Measurements from ENCODE around the gene SPATA25.

Gene SPATA25

GRCh38 chr20:45867136-45867818, 20.1 kb downstream of the SPATA25 start:
- Histone ChIP-seq H3K4me1 (ENCODE audit: control insufficient read depth, insufficient read depth, low read length) (no peaks in the 10 kb centered on the region), H3K9ac (ENCODE audit: low read depth, low read length) (no peak overlapping the region)

GRCh38 chr20:45866454-45866853, 21.0 kb downstream of the SPATA25 start:
- Histone ChIP-seq H3K27me3 (ENCODE audit: control insufficient read depth, insufficient read depth, low read length) (no peaks in the 10 kb centered on the region), H3K9ac (ENCODE audit: low read depth, low read length) (no peak overlapping the region), H3K4me1 (ENCODE audit: control insufficient read depth, insufficient read depth, low read length) (no peaks in the 10 kb centered on the region), H3K36me3 (ENCODE audit: control insufficient read depth, insufficient read depth, low read length) (no peaks in the 10 kb centered on the region), H3K4me3 (ENCODE audit: low read depth, low read length) (no peak overlapping the region), H3K9me3 (ENCODE audit: control insufficient read depth, insufficient read depth, low read length) (no peaks in the 10 kb centered on the region)

More at GRCh38 chr20:45867136-45867818, 20.1 kb downstream of the SPATA25 start:
- no peaks in the 10 kb centered on the region for H3K27me3 ChIP-seq (ENCODE audit: control insufficient read depth, insufficient read depth, low read length)
- H3K36me3 ChIP-seq (ENCODE audit: control insufficient read depth, insufficient read depth, low read length) = no peaks in the 10 kb centered on the region
- no peaks in the 10 kb centered on the region for H3K9me3 ChIP-seq (ENCODE audit: control insufficient read depth, insufficient read depth, low read length)
- no peak overlapping the region for H3K4me3 ChIP-seq (ENCODE audit: low read depth, low read length)

DNA sequence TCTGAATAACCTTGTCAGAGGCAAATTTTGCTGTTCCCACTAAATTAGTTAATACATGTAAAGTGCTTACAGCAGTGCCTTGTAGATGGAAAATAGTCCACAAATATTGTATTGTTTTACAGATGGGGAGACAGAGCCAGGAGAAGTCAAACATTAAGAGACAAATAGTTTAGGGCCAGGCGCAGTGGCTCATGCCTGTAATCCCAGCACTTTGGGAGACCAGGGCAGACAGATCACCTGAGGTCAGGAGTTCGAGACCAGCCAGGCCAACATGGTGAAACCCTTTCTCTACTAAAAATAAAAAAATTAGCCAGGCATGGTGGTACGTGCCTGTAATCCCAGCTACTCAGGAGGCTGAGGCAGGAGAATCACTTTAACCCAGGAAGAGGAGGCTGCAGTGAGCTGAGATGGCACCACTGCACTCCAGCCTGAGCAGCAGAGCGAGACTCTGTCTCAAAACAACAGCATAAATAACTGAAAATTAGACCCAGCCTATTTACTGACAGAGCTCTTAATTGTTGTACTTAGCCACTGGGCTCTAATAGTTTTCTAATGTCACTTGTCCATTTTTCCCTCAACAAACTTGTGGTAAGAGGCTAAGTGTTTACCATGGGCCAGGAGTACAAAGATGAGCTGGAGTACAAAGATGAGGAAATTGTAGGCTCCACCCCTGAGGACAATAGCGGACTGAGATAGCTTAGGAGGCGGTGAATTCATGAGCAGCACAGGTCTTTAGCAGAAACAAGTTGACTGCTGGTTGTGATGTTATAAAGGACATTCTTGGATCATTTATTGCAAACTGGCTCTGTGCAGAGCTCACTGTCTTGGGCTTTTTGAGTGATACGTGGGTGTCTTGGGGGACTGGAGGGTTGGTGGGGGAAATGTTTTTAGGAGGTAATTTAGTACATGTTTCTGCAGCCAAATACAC, 23.6 kb downstream of the SPATA25 start:
- H3K4me1 ChIP-seq (ENCODE audit: control insufficient read depth, insufficient read depth, low read length) = peaks cover 8% of the 10 kb centered on the region
- no peaks in the 10 kb centered on the region for H3K36me3 ChIP-seq (ENCODE audit: control insufficient read depth, insufficient read depth, low read length)
- H3K27me3 ChIP-seq (ENCODE audit: control insufficient read depth, insufficient read depth, low read length) = no peaks in the 10 kb centered on the region

DNA sequence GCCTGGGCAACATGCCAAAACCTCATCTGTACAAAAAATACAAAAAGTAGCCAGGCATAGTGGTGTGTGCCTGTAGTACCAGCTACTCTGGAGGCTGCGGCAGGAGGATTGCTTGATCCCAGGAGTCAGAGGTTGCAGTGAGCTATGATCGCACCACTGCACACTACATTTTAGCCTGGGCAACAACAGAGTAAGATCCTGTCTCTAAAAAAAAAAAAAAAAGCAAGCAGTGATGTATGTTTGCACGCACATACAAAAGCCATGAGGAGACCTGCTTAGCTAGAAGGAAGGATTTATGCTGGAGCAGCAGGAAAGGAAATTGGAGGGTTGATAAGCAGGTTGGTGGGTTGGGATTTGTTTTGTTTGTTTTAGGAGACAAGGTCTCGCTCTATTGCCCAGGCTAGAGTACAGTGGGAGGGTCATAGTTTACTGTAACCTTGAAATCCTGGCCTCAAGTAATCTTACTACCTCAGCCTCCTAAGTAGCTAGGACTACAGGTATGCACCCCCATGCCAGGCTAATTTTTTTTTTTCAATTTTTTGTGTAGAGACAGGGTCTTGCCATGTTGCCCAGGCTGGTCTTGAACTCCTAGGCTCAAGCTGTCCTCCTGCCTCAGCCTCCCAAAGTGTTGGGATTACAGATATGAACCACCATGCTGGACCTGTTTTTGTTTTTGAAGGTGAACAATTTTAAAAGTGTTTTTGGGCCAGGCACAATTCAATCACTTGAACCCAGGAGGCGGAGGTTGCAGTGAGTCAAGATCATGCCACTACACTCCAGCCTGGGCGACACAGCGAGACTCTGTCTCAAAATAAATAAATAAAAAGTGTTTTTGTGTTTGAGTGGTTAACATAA, 26.0 kb downstream of the SPATA25 start:
- Histone ChIP-seq H3K36me3 (ENCODE audit: control insufficient read depth, insufficient read depth, low read length) (no peaks in the 10 kb centered on the region), H3K9ac (ENCODE audit: low read depth, low read length) (no peak overlapping the region), H3K4me1 (ENCODE audit: control insufficient read depth, insufficient read depth, low read length) (peaks cover 13% of the 10 kb centered on the region), H3K4me3 (ENCODE audit: low read depth, low read length) (no peak overlapping the region), H3K27me3 (ENCODE audit: control insufficient read depth, insufficient read depth, low read length) (no peaks in the 10 kb centered on the region), H3K9me3 (ENCODE audit: control insufficient read depth, insufficient read depth, low read length) (no peaks in the 10 kb centered on the region)

More for the DNA sequence above, 23.6 kb downstream of the SPATA25 start:
- H3K9ac ChIP-seq (ENCODE audit: low read depth, low read length) = no peak overlapping the region
- H3K4me3 ChIP-seq (ENCODE audit: low read depth, low read length) = no peak overlapping the region
- H3K9me3 ChIP-seq (ENCODE audit: control insufficient read depth, insufficient read depth, low read length) = no peaks in the 10 kb centered on the region

DNA sequence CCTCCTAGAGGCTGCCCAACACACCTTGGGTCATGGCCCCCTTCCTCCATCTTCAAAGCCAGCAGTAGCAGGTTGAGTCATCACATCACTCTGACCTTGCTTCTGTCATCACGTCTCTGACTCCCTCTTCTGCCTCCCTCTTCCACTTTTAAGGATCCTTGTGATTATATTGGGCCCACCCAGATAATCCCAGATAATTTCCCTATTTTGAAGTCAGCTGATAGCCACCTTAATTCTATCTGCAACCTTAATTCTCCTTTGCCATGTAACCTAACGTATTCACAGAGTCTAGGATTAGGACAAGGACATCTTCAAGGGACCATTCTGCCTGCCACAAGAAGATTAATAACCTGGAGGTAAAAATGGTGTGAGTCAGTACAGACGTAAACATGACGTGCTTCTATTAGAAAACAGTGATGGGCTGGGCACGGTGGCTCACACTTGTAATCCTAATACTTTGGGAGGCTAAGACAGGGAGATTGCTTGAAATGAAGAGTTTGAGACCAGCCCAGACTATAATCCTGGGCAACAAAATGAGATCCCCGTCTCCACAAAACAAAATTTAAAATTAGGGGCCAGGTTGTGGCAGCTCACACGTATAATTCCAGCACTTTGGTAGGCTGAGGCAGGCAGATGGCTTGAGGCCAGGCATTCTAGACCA, 26.7 kb downstream of the SPATA25 start:
- Histone ChIP-seq H3K9ac (ENCODE audit: low read depth, low read length) (no peak overlapping the region), H3K9me3 (ENCODE audit: control insufficient read depth, insufficient read depth, low read length) (no peaks in the 10 kb centered on the region), H3K36me3 (ENCODE audit: control insufficient read depth, insufficient read depth, low read length) (no peaks in the 10 kb centered on the region), H3K27me3 (ENCODE audit: control insufficient read depth, insufficient read depth, low read length) (no peaks in the 10 kb centered on the region), H3K4me1 (ENCODE audit: control insufficient read depth, insufficient read depth, low read length) (peaks cover 18% of the 10 kb centered on the region), H3K4me3 (ENCODE audit: low read depth, low read length) (no peak overlapping the region)

DNA sequence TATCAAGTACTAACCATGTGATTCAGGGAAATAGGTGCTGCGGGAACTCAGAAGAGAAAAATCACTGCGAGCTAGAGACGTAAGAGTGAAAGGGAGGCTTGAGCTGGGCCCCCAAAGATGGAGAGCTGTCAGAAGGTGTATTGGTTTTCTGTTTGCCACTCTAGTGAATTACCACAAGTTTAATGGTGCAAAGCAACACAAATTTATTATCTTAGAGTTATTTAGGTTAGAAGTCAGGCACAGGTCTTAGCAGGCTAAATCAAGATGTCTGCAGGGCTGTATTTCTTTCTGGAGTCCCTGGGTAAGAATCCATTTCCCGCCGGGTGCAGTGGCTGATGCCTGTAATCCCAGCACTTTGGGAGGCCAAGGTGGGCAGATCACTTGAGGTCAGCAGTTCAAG, 27.5 kb downstream of the SPATA25 start:
- Histone ChIP-seq H3K9ac (ENCODE audit: low read depth, low read length) (no peak overlapping the region), H3K9me3 (ENCODE audit: control insufficient read depth, insufficient read depth, low read length) (no peaks in the 10 kb centered on the region), H3K4me3 (ENCODE audit: low read depth, low read length) (no peak overlapping the region), H3K4me1 (ENCODE audit: control insufficient read depth, insufficient read depth, low read length) (peaks cover 18% of the 10 kb centered on the region), H3K27me3 (ENCODE audit: control insufficient read depth, insufficient read depth, low read length) (no peaks in the 10 kb centered on the region), H3K36me3 (ENCODE audit: control insufficient read depth, insufficient read depth, low read length) (no peaks in the 10 kb centered on the region)

DNA sequence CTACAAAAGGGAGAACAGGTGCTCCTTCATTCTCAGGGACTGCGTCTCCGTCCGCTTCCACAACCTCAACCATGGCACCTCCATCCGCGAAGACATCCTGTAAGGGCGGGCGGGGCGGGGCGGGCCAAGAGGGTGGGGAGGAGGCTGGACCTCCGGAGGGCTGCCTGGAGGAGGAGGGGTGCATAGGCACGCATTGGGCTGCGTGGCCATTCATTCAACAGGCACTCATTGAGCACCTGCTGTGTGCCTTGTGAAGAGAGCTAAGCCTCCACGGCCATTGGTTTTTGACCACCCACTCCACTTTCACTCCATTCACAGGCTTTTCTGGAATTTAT, 29.6 kb downstream of the SPATA25 start:
- H3K9ac ChIP-seq (ENCODE audit: low read depth, low read length) = no peak overlapping the region
- H3K4me1 ChIP-seq (ENCODE audit: control insufficient read depth, insufficient read depth, low read length) = peaks cover 27% of the 10 kb centered on the region
- H3K4me3 ChIP-seq (ENCODE audit: low read depth, low read length) = peak overlapping the region; percentile 87
- H3K27me3 ChIP-seq (ENCODE audit: control insufficient read depth, insufficient read depth, low read length) = no peaks in the 10 kb centered on the region
- H3K9me3 ChIP-seq (ENCODE audit: control insufficient read depth, insufficient read depth, low read length) = no peaks in the 10 kb centered on the region
- no peaks in the 10 kb centered on the region for H3K36me3 ChIP-seq (ENCODE audit: control insufficient read depth, insufficient read depth, low read length)

- Histone ChIP-seq H3K27me3 (ENCODE audit: control insufficient read depth, insufficient read depth, low read length) (no peaks in the 10 kb centered on the region), H3K4me1 (ENCODE audit: control insufficient read depth, insufficient read depth, low read length) (peaks cover 29% of the 10 kb centered on the region), H3K36me3 (ENCODE audit: control insufficient read depth, insufficient read depth, low read length) (no peaks in the 10 kb centered on the region), H3K9ac (ENCODE audit: low read depth, low read length) (peak within 1 kb of the TSS; percentile 66), H3K9me3 (ENCODE audit: control insufficient read depth, insufficient read depth, low read length) (no peaks in the 10 kb centered on the region), H3K4me3 (ENCODE audit: low read depth, low read length) (peak within 1 kb of the TSS; percentile 87)
These were observed 30.1 kb downstream of the SPATA25 start, which contains the start of the genes ACOT8 and ZSWIM3 for GRCh38 chr20:45857114-45857881. ACOT8 (minus strand) TSS chr20:45857392; CDS start chr20:45857315, 77 bp downstream. ZSWIM3 (plus strand) TSS chr20:45857614; CDS start chr20:45857826, 212 bp downstream.

GRCh38 chr20:45853484-45853883, 33.9 kb downstream of the SPATA25 start:
- no peaks in the 10 kb centered on the region for H3K36me3 ChIP-seq (ENCODE audit: control insufficient read depth, insufficient read depth, low read length)
- no peaks in the 10 kb centered on the region for H3K27me3 ChIP-seq (ENCODE audit: control insufficient read depth, insufficient read depth, low read length)
- peaks cover 20% of the 10 kb centered on the region for H3K4me1 ChIP-seq (ENCODE audit: control insufficient read depth, insufficient read depth, low read length)
- no peak overlapping the region for H3K9ac ChIP-seq (ENCODE audit: low read depth, low read length)
- H3K4me3 ChIP-seq (ENCODE audit: low read depth, low read length) = peak overlapping the region; percentile 16
- H3K9me3 ChIP-seq (ENCODE audit: control insufficient read depth, insufficient read depth, low read length) = no peaks in the 10 kb centered on the region

DNA sequence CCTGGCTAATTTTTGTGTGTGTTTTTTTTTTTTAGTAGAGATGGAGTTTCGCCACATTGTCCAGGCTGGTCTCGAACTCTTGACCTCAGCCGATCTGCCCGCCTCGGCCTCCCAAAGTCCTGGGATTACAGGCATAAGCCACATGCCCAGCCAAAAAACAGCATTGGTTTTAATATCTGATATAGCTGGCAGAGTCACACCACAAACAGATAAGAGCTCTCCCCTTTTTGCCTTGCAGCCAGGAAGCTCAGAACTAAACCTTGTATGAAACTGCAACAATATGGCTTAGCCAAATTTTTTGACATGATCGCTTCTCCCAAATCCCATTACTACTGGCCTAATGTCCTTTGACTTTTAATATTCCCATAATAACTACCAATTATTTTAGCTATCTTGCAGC, 35.1 kb downstream of the SPATA25 start:
- H3K27me3 ChIP-seq (ENCODE audit: control insufficient read depth, insufficient read depth, low read length) = no peaks in the 10 kb centered on the region
- H3K36me3 ChIP-seq (ENCODE audit: control insufficient read depth, insufficient read depth, low read length) = peaks cover 2% of the 10 kb centered on the region
- H3K4me1 ChIP-seq (ENCODE audit: control insufficient read depth, insufficient read depth, low read length) = peaks cover 17% of the 10 kb centered on the region
- H3K4me3 ChIP-seq (ENCODE audit: low read depth, low read length) = no peak overlapping the region
- H3K9me3 ChIP-seq (ENCODE audit: control insufficient read depth, insufficient read depth, low read length) = no peaks in the 10 kb centered on the region
- no peak overlapping the region for H3K9ac ChIP-seq (ENCODE audit: low read depth, low read length)
